ENCODE results near the gene ADARB2.

ADARB2 gene

GRCh38 chr10:1411956-1412355 is 325.4 kb downstream of the ADARB2 start:
- DNase-seq (ENCODE audit: low read depth in 2 of 2), result no peak

- DNase-seq (ENCODE audit: low read depth in 2 of 2), result no peak
These were observed 325.9 kb downstream of the ADARB2 start for GRCh38 chr10:1411451-1411850.

- DNase-seq (ENCODE audit: low read depth in 2 of 2), result no peak
These were observed 326.6 kb downstream of the ADARB2 start for GRCh38 chr10:1410469-1411395.

- DNase-seq (ENCODE audit: low read depth in 2 of 2), result no peak
These were observed 327.3 kb downstream of the ADARB2 start for GRCh38 chr10:1410032-1410431.

GRCh38 chr10:1409392-1409791 is 327.9 kb downstream of the ADARB2 start:
- no peak for DNase-seq (ENCODE audit: low read depth in 2 of 2)

- DNase-seq (ENCODE audit: low read depth in 2 of 2), result no peak
These were observed 328.5 kb downstream of the ADARB2 start for GRCh38 chr10:1408651-1409367.

GRCh38 chr10:1406967-1407945 is 330.1 kb downstream of the ADARB2 start:
- no peak for DNase-seq (ENCODE audit: low read depth in 2 of 2)

- DNase-seq (ENCODE audit: low read depth in 2 of 2), result no peak
These were observed 331.0 kb downstream of the ADARB2 start for GRCh38 chr10:1406132-1406966.

GRCh38 chr10:1404323-1405260 is 332.7 kb downstream of the ADARB2 start:
- DNase-seq (ENCODE audit: low read depth in 2 of 2), result no peak

GRCh38 chr10:1403508-1404322 is 333.6 kb downstream of the ADARB2 start:
- DNase-seq (ENCODE audit: low read depth in 2 of 2), result no peak

GRCh38 chr10:1402816-1403507 is 334.4 kb downstream of the ADARB2 start:
- no peak for DNase-seq (ENCODE audit: low read depth in 2 of 2)

- no peak for DNase-seq (ENCODE audit: low read depth in 2 of 2)
These were observed 335.1 kb downstream of the ADARB2 start for GRCh38 chr10:1402016-1402770.

GRCh38 chr10:1401071-1401965 is 336.0 kb downstream of the ADARB2 start:
- DNase-seq (ENCODE audit: low read depth in 2 of 2), result no peak

GRCh38 chr10:1400101-1401070 is 336.9 kb downstream of the ADARB2 start:
- DNase-seq (ENCODE audit: low read depth in 2 of 2), result no peak

- no peak for DNase-seq (ENCODE audit: low read depth in 2 of 2)
These were observed 337.8 kb downstream of the ADARB2 start for GRCh38 chr10:1399431-1400100.

All from stimulated activated CD8-positive, alpha-beta memory T cell treated with anti-CD3 and anti-CD28 coated beads, Interleukin-15, amount 100 ng/mL, for 48 hours (primary cell).